Umbilical cord (tissue), 2 donors: ENCODE measurements around the gene STK32C. TPM values are rescaled to one million over a fixed set of nuclear protein-coding genes. Genes with fewer than 3 reads are reported as not detected.

Source experiments
- DNase-seq: peaks from one replicate; pipeline ENCODE4 v3.0.0-alpha.2; 2015; ENCODE audit warnings: low spot score
- total RNA-seq: library from RNA; depleted of rRNA; stranded (reverse); fragments of >200 nt; gene quantifications from one replicate; pipeline ENCODE4 v1.2.3, GENCODE V29; 2014; ENCODE audit warnings: low replicate concordance; ENCODE audit not compliant: insufficient read depth

STK32C gene
- total RNA-seq, 1 donor from 2014 or later, result not detected

GRCh38 chr10:132282667-132283603, 24.8 kb downstream of the STK32C start:
- DNase-seq, result no peak

GRCh38 chr10:132281915-132282666, 25.7 kb downstream of the STK32C start:
- no peak for DNase-seq

- DNase-seq, result no peak
These were observed 27.1 kb downstream of the STK32C start for GRCh38 chr10:132280646-132281074.

- no peak for DNase-seq
These were observed 27.7 kb downstream of the STK32C start for GRCh38 chr10:132279873-132280645.

GRCh38 chr10:132277311-132277741, 30.4 kb downstream of the STK32C start:
- DNase-seq, result no peak

GRCh38 chr10:132276706-132277105, 31.0 kb downstream of the STK32C start:
- no peak for DNase-seq

GRCh38 chr10:132276179-132276675, 31.5 kb downstream of the STK32C start:
- no peak for DNase-seq

GRCh38 chr10:132275426-132276178, 32.1 kb downstream of the STK32C start:
- no peak for DNase-seq

- no peak for DNase-seq
These were observed 32.8 kb downstream of the STK32C start for GRCh38 chr10:132274986-132275385.

- no peak for DNase-seq
These were observed 33.2 kb downstream of the STK32C start for GRCh38 chr10:132274581-132274980.

- no peak for DNase-seq
These were observed 33.8 kb downstream of the STK32C start for GRCh38 chr10:132273966-132274365.

- no peak for DNase-seq
These were observed 34.3 kb downstream of the STK32C start for GRCh38 chr10:132273304-132273944.

GRCh38 chr10:132272231-132272971, 35.3 kb downstream of the STK32C start:
- peak; percentile 91 for DNase-seq

GRCh38 chr10:132271458-132272230, 36.1 kb downstream of the STK32C start:
- DNase-seq, result no peak

GRCh38 chr10:132270721-132271457, 36.9 kb downstream of the STK32C start:
- DNase-seq, result no peak

GRCh38 chr10:132270256-132270655, 37.5 kb downstream of the STK32C start:
- DNase-seq, result no peak

- DNase-seq, result peak; percentile 51
These were observed 38.2 kb downstream of the STK32C start for GRCh38 chr10:132269266-132270230.
